Activated CD8-positive, alpha-beta memory T cell treated with anti-CD3 and anti-CD28 coated beads, Interleukin-2, amount 50 U/mL, for 1 hour (primary cell): ENCODE measurements around the gene MST1R.
"Not testable (repeated sequence)": the region's sequence is repeated elsewhere in the genome, so short reads cannot be mapped to it uniquely, and the experiment has no call there.

Experiments
- DNase-seq: peaks from one replicate; pipeline ENCODE4 v3.0.0-alpha.2; 2020; ENCODE audit errors: extremely low read depth

MST1R gene

GRCh38 chr3:49911611-49912010 is 7.9 kb upstream of the MST1R start:
- DNase-seq = no peak

GRCh38 chr3:49911124-49911420 is 7.4 kb upstream of the MST1R start:
- DNase-seq = no peak

- DNase-seq = no peak
Measured at GRCh38 chr3:49910409-49911123, 6.9 kb upstream of the MST1R start.

GRCh38 chr3:49908373-49909199 is 4.9 kb upstream of the MST1R start:
- DNase-seq = no peak

GRCh38 chr3:49906073-49906743 is 2.5 kb upstream of the MST1R start:
- DNase-seq = no peak

- not testable (repeated sequence) for DNase-seq
Measured at GRCh38 chr3:49904448-49904847, 775 bp upstream of the MST1R start.

DNA sequence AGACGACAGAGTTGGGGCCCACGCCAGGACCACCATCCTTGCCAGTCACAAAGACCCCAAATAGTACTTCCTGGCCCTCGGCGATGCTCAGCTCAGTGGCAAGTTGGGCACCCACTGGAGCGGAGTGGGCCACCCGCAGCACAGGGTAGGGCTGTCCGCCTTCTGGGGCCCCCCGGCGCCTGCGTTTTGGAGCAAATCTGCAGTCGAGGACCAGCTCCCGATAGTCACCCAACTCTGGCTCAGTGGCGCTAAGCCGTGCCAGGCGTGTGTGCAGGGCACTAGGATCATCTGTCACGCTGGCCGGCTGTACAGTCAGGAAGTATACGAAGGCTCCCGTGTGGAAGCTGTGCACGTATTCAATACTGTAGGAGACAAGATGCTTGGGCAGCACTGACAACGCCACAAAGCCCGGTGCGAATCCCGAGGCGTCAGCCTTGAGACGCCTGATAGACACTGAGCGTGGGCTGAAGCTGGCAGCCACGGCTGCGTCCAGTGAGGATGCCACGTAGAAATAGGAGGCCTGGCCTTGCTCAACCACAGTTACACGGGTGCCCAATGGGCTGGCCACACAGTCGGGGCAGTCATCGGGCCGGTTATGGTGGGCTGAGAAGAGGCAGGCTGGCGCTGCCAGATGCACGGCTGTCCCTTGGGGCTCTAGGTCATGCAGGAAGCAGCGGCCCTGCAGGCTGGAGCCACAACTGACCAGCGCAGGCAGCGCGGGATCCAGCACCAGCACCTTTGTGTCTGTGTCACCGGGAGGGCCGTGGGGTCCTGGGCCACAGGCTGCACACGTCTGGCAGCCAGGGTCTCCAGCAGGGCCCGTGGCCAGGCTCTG is 945 bp downstream of the MST1R start:
- DNase-seq = no peak

- DNase-seq = no peak
Measured at GRCh38 chr3:49901366-49902339, 2.0 kb downstream of the MST1R start.

DNA sequence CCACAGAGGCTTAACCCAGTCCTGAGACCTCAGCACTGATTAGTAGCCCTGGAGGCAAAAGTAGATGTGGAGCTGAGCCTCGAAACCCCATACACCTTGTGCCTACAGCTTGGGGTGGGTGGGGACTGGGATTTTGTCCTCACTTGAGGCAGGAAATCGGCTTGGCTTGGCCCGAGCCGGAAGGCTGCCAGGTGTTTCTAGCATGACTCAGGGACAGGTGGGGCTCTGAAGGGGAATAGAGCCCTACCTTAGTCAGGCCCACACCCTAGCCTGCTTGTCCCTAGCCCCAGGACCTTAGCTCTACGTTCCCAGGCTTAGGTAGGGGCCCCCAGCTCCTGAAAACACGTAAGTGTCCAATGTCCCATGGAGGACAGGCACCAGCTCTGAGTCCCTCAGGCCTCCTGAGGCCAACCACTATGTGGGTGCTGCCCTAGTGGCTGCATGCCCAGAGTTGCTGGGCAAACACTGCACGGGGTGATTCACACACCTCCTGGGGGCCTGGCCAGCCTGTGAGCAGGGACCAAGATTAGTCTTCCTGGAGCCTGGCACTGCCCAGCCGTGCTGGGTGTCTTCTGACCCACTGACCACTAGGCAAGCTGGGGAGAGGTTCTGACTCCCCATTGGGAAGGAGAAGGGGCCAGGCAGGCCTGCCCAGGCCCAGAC is 3.1 kb downstream of the MST1R start:
- no peak for DNase-seq

- no peak for DNase-seq
Measured at GRCh38 chr3:49899815-49900214, 3.9 kb downstream of the MST1R start.

DNA sequence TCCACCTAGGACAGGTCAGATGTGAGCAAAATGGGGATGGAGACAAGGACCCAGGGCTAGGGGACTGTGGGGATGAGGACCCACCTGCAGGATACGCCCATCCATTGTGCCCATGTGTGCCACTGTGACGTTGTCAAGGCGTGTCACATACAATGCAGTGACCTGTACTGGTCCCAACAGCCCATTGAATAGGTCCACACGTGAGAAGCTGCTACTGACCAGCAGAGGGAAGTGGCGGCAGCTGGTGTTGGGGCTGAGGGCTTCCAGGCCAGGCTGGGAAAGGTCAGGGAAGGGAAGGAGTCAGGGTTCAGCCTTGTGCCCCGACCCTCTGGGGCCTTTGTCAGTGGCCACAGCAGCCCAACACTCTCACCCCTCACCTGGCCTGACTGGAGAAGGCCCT is 4.7 kb downstream of the MST1R start:
- no peak for DNase-seq

- DNase-seq = no peak
Measured at GRCh38 chr3:49896345-49896744, 7.3 kb downstream of the MST1R start.

- no peak for DNase-seq
Measured at GRCh38 chr3:49895791-49896190, 7.9 kb downstream of the MST1R start.

GRCh38 chr3:49889296-49889695 is 14.4 kb downstream of the MST1R start:
- no peak for DNase-seq

DNA sequence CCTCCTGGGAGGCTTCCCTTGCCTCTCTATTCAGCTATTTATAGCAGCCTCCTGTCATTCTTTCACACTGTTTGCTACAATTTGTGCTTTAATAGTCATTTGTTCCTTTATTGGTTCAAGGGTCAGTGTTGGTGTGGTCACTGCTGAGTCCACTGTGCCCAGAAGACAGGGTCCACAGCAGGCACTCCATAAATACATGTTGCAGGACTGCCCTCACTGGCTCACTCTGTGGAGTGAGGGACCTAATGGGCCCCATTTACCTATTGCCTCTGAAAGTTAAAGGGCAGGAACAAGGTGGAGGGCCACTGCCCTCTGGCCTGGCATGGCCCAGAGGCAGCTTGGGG is 16.8 kb downstream of the MST1R start:
- no peak for DNase-seq

GRCh38 chr3:49883998-49884397 is 19.7 kb downstream of the MST1R start:
- DNase-seq = no peak

DNA sequence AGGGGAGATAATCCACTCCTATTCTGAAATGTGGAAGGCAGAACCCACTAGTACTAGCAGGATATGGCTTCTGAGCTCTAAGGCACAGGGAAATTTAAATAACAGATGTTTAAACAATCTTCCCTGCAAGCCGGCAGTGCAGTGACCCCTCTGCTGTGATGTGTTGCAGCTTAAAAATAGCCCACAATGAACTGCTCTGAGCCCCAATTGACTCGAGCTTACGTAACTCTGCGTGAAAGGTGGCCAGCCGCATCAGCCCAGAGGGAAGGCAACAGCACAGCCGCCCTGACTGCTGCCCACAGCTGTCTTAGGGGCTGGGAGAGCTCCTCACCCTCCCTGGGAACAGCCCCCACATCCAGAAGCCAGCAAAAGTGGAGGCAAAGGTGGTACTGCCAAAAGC is 21.5 kb downstream of the MST1R start:
- no peak for DNase-seq

DNA sequence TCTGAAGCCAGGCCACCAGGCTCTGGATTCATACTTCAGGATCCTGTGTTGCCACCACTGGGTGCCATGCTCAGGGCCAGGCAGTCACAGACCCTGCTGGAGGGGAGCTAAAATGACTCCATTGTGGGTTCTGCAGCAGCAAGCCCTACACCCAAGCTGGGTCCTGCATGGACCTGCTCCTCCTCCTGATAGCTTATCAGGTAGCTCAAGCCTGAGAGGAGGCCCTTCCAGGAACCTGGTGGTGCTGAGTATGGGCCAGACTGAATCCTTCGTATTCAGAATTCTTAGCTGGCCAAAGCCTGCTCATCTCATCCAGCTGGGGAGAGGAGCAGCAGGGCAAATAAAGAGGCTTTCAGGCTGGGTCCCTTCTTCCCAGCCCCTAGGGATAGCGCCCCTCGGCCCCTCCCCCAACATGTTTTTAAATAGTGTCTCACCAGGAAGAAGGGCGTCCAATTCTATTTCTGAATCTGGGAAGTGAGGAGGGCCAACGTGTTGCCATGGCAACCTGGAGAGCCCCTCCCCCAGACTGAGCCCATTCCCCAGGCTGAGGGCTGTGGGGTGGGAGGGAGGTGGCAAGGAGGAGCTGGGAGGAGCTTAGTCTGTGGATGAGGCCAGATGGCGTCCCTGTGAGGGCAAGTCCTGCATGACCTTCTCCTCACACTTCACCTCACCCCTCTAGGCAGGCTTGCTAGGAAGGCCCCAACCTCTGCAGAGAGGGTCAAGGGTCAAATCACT is 22.9 kb downstream of the MST1R start:
- no peak for DNase-seq

GRCh38 chr3:49879721-49880120 is 24.0 kb downstream of the MST1R start:
- no peak for DNase-seq

GRCh38 chr3:49878686-49879085 is 25.0 kb downstream of the MST1R start:
- DNase-seq = no peak
